ENCODE results near the gene RALGPS2. TPM values are rescaled to one million over a fixed set of nuclear protein-coding genes. Genes with fewer than 3 reads are reported as not detected.
A peak's percentile ranks its signal among the peaks of the same experiment; 100 is the strongest.

The RALGPS2 gene
- total RNA-seq, 1 donor, result 74.7 TPM

DNA sequence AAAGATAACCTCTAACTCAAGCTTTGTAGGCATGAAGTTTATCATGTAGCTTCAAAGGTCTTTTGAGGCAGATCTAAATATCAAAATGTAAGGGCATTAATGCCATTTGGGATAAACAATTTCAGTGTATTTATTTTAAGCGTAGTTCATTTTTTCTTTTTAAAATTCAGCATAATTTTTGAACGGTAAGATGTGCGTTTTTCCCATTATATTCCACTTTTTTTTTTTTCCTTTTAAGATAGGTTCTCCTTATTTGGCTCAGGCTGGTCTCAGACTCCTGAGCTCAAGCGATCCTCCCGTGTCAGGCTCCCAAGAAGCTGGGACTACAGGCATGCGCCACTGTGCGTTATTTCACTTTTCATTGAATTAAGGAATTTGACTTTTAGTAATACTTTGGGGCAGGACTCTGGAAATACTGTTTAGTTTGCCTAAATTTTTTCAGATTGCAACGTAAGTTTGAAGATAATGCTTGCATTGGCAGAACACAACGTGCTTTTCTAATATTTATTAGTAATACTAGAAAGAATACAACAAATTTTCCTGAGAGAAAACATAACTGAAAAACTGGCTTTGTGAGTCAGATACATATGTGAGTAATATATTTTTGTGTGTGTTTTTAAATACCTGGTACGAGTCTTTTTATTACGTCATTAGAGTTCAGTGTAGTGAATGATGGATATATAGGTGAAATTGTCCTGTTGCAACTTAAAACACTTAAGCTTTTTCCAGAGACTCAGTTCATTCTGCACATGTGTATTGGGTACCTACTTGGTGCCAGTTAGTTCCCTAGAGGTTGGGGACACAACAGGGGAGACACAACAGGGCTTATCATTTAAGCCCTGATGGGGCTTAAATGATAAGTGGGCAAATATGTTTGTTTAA is 2.2 kb downstream of the RALGPS2 start:
- peak overlapping the region; percentile 77 for H3K4me3 ChIP-seq (ENCODE audit: low read depth, low read length)
- no peak for TF ChIP-seq CTCF (IDR thresholded peaks at IDR 0.05; ENCODE audit: insufficient read depth, low read length)
- DNase-seq (ENCODE audit: low read depth), result no peak

DNA sequence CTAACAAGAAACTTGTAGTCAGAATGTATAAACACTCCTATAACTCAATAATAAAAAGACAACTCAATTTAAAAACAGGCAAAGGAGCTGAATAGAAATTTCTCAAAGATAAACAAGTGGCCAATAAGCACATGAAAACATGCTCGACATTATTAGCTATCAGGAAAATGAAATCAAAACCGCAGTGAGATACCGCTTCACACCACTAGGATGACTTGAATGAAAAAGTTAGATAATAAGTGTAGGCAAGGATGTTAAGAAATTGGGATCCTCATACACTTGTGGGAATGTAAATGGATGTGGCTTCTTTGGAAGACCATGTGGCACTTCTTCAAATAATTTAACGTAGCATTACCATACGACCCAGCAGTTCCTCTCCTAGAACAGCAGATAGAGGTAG is 8.9 kb downstream of the RALGPS2 start:
- peak; percentile 50 for TF ChIP-seq CTCF (IDR thresholded peaks at IDR 0.05; ENCODE audit: insufficient read depth, low read length)
- H3K4me3 ChIP-seq (ENCODE audit: low read depth, low read length), result no peak overlapping the region
- no peak for DNase-seq (ENCODE audit: low read depth)

DNA sequence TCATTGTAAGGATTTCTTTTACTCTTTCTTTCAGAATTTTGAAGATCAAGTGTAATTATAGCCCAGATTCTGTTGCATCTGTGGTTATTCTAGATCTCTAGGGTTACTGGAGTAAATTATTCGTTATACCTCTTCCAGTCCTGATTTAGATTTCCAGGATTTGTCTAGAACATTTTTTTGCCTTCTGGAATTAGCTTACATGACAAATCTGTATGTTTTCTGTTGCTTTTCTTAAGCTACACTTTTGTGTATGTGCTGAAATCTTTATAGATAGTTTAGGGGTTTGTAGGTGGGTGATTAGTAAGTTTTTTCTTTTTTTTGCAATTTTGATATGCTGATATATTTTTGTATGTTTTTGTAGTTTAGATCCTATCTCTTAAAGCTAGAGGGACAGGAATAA is 13.7 kb downstream of the RALGPS2 start:
- DNase-seq (ENCODE audit: low read depth), result no peak
- no peak for TF ChIP-seq CTCF (IDR thresholded peaks at IDR 0.05; ENCODE audit: insufficient read depth, low read length)
- no peak overlapping the region for H3K4me3 ChIP-seq (ENCODE audit: low read depth, low read length)

DNA sequence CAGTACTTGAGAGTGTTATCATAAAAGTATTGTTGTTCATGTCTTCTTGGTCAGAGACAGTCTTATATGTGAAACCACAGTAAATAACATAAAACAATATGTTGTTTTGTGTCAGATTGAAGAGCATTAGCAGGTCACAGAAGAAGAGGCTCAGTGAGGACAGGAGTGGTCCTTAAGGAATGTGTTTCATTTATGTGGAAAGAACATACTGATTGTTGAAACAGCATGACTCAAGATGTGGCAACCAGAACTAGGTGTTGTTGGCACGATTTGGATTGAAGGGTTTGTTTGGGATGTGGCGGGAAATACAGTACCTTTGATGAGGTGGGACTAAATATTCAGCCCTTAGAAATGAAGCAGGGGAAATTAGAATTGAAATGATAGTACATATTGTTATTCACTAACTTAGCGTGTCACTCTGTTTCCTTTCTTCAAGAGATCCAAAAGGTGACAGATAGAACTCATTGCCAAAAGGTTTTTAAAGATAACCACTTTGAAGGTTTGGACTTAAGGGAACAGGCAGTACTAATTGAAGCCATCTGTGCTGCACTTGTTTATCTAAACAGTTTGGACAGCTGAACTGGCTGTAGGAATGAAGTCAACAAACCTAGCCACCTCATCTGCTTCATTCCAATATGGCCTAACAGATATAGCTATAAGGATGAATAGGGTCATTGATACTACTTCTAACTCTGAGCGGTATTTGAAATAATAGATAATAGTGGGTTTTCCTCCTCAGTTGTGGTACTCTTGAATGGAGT is 14.4 kb downstream of the RALGPS2 start:
- H3K4me3 ChIP-seq (ENCODE audit: low read depth, low read length), result no peak overlapping the region
- DNase-seq (ENCODE audit: low read depth), result peak; percentile 53
- TF ChIP-seq CTCF (IDR thresholded peaks at IDR 0.05; ENCODE audit: insufficient read depth, low read length), result no peak

- no peak for TF ChIP-seq CTCF (IDR thresholded peaks at IDR 0.05; ENCODE audit: insufficient read depth, low read length)
- H3K4me3 ChIP-seq (ENCODE audit: low read depth, low read length), result no peak overlapping the region
These were observed 15.4 kb downstream of the RALGPS2 start for GRCh38 chr1:178740491-178740890.

DNA sequence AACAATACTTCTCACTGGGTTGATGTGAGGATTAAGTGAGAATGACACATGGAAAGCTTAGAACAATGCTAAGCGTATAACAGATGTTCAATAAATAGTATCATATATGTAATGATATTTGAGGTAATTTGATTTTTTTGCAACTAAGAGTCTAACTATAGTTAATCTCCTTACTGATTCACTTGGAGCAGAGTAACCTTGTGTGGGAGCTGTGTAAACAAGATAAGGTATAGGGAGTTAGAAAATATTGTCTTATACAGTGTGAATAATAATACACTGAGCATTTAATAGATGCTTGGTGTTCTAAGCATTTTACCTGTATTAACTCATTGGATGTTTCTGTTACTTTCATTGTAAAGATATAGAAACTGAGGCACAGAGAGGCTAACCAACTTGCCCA is 15.9 kb downstream of the RALGPS2 start:
- no peak for TF ChIP-seq CTCF (IDR thresholded peaks at IDR 0.05; ENCODE audit: insufficient read depth, low read length)
- no peak overlapping the region for H3K4me3 ChIP-seq (ENCODE audit: low read depth, low read length)
- no peak for DNase-seq (ENCODE audit: low read depth)

More at GRCh38 chr1:178740491-178740890, 15.4 kb downstream of the RALGPS2 start:
- DNase-seq (ENCODE audit: low read depth), result no peak
